DMS 273 (cell line): ENCODE measurements around the gene MAP6.
A peak's percentile ranks its signal among the peaks of the same experiment; 100 is the strongest.

Experiments used
- DNase-seq: peaks from one replicate; lab custom pipeline; 2025; ENCODE audit not compliant: unreplicated experiment; lab: John Stamatoyannopoulos, UW

MAP6 gene

DNA sequence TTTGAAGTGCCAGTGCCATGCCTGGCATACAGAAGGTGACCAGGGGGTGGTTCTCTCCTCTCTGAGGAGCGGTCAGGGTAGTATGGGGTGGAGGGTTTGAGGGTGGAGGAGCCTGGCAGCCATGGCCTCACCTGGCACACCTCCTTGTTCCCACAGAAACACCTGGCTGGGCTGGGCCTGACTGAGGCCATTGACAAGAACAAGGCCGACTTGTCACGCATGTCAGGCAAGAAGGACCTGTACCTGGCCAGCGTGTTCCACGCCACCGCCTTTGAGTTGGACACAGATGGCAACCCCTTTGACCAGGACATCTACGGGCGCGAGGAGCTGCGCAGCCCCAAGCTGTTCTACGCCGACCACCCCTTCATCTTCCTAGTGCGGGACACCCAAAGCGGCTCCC, 97.2 kb downstream of the MAP6 start:
- no peak for DNase-seq

- DNase-seq = no peak
Measured at GRCh38 chr11:75570559-75571139, 98.2 kb downstream of the MAP6 start.

DNA sequence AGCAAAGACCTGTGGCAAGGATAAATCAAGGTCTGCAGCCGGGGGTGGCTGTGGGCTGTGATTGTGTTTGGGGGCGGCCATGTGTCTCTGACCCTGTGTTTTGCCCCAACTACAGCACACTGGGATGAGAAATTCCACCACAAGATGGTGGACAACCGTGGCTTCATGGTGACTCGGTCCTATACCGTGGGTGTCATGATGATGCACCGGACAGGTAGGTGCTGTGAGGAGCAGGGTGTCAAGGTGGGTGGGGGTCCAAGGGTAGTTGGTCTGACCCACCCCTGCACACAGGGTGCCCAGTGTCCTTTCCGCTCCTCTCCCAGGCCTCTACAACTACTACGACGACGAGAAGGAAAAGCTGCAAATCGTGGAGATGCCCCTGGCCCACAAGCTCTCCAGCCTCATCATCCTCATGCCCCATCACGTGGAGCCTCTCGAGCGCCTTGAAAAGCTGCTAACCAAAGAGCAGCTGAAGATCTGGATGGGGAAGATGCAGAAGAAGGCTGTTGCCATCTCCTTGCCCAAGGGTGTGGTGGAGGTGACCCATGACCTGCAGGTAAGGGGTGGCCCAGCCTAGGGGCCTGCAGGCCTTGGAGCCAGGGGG, 100.1 kb downstream of the MAP6 start:
- DNase-seq = no peak

DNA sequence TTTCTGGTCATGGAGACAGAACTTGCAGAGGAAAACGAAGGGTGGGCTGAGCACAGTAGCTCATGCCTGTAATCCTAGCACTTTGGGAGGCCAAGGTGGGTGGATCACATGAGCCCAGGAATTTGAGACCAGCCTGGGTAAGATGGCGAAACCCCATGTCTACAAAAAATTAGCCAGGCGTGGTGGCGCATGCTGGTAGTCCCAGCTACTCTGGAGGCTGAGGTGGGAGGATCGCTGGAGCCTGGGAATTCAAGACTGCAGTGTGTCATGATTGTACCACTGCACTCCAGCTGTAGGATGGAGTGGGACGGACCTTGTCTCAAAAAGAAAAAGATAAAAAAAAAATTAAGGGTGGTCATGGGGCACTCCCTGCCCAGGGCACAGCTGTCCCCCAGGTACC, 100.9 kb downstream of the MAP6 start:
- DNase-seq = no peak

GRCh38 chr11:75566763-75567279, 102.0 kb downstream of the MAP6 start:
- DNase-seq = no peak

- no peak for DNase-seq
Measured at GRCh38 chr11:75565916-75566762, 102.7 kb downstream of the MAP6 start.

DNA sequence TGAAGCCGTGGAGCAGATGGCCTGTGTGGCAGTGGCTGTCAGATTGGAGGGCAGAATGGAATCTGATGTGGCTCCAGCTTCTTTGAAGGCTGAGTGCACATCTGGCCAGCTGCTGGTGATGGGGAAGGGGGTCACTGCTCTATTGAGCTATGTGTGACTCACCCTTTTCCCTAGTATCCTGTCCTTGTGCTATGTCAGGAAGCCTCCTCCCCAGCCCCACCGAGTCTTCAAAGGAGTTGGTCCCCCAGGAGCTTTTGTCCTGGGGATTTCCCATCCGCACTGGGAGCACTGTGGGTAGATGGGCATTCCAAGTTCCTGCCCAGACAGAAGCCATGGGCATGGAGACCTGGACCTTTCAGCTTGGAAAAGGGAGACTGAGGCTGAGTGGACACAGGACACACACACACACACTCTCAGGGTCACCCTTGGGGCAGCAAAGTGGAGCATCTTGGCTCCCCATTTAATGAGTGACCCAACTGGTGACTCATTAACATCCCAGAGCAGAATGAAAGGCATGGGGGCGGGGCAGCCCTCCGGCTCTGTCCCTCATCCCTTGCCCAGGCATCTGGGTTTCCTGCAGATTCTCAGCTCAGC, 103.5 kb downstream of the MAP6 start:
- no peak for DNase-seq

DNA sequence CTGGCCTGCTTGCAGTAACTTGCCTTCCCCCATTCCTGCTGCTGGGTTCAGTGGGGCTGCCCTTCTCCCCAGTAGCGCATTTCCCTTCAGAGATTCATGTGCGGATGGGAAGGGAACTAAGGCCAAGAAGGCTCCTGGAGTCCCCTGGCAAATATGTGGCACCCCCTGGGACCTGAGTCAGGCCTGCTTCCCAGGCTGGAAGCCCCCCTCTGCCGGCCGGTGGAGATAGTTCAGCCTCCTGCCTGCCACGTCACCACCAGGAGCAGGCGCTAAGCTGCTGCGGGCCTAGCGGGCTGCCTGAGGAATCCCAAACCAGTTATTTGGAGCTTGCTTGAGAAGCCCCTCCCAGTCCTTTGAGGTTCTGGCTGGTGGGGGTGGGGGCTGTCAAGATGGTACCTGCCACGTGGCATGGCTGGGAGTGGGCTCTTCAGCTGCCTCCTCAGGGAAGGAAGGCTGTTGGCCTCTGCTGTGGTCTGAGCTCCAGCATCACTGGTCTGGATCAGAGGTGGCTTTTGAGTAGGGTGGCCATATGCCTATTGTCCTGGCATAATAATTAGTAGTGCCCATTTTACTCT, 104.8 kb downstream of the MAP6 start:
- DNase-seq = peak; percentile 55

GRCh38 chr11:75563501-75563977, 105.3 kb downstream of the MAP6 start:
- DNase-seq = no peak

GRCh38 chr11:75562836-75563484, 105.9 kb downstream of the MAP6 start:
- DNase-seq = peak; percentile 51

DNA sequence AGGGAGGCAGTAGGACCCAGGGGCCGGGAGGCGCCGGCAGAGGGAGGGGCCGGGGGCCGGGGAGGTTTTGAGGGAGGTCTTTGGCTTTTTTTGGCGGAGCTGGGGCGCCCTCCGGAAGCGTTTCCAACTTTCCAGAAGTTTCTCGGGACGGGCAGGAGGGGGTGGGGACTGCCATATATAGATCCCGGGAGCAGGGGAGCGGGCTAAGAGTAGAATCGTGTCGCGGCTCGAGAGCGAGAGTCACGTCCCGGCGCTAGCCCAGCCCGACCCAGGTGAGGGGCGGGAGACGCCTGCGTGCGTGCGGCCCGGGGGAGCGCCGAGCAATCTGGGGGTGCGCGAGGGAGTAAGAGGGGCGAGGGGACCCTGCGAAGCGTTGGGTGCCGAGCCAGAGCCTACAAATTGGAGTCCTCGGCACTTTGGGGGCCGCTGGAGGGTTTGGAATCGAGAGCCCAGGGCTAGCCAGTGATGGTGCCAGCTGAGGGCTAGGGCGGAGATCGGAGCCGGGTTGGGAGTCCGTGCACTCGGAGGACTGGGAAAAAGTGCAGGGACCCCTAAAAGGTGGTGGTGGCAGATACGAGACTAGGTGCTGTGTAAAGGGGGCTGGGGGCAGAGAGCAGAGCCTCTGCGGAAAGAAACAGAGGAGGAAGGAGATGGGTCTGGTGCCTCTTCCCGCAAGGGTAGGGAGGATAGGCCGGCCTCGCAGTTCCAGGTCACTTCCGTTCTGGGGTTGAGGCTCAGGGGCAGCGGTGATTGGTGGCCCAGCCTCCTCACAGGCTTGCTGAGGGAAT, 106.6 kb downstream of the MAP6 start, which contains the start of gene SERPINH1:
Gene SERPINH1, plus strand, starts transcription at position 206 of the 788 bp plus-strand sequence. CDS start 4,097 bp downstream, outside the sequence.
- peak; percentile 85 for DNase-seq

GRCh38 chr11:75561426-75562047, 107.3 kb downstream of the MAP6 start:
- no peak for DNase-seq

DNA sequence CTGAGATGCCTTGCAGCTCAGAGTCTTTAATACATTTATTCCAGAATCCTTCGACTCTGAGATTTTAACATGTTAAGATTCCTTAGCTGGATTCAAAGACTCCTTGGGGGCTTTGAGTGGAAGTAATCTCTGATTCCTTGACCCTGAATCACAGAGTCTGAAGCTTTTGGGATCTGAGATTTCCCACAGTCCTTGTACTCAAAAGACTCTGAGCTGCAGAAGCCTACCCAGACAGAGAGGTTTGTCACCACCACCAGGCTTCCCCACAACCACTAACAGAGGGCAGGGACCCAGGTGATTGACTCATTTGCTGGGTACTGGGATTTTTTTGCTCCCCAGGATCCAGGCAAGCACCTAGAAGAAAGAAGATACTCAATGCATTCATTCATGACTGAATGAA, 108.2 kb downstream of the MAP6 start:
- DNase-seq = no peak

DNA sequence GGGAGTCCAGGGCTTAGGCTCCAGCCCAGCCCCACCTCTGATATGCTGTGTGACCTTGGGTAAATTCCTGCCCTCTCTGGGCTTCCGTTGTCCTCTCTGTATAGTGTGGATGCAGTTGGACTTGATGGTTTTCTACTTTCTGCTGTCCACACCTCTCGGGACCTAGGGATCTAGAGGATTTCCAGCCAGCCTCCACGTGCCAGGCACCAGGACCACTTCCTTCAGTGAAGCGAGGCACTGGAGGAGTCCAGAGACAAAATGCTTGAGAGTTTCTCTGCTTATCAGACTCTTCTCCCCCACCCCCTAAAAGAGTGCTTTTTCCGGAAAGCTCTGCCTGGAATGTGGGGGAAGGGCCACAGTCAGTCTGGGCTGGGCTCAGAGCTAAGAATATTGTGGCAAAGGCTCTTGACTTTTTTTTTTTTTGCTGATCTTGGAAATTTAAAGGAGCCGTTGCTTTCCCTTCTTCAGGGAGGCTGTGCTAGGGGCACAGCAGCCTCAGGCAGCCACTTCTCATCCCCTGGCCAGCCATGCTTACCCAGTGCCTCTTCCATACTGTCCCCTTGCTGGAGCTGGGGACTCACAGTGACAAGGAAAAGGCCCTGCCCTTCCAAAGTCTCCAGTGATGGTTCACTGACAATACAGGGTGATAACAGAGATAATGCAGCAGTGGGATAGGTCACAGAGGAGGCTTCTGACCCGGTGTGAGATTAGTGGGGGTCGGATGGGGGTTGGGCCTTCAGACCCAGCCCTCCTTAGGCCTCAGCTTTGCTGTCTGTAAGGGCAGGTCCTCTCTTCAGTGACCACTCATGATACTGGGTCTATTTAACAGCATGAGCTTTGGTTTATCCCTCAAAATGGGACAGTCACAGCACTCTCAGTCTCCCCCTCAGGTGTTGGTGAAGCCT, 109.6 kb downstream of the MAP6 start:
- DNase-seq = no peak

DNA sequence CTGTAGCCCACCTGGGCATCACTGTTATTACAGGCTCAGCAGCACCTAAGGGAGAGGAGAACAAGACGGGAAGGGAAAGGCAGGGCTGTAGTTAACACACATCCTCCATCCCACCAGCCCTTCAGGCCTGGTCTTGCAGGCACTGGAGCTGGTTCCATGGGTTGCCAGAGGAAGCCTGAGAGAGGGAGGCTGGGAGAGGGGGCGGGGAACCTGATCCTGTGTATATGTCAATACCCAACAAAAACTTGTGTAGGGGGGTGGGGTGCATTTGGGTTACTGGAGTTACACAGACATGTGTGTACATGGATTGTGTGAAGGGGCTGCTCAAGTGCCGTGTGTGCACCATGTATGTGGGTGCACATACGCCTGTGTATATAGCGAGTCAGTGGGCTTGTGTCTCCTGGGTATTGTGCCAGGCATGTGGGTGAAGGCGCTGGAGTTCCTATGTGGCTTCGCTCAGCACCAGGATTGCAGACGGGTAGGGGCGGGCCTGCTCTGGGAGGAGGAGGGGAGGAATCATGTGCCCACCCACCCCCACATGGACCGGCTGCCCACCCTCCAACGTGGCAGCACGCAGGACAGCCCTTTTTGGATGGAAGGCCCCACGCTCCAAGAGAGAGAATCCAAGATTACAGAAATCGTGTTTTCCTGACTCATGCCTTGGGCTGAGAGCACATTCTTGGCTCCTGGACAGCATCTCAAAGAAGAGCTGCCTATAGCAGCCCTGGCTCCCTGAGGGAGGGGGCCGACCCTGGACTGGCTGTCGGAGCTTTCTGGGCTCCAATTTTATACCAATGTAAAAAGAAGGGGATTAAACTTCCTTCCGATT, 111.0 kb downstream of the MAP6 start:
- DNase-seq = peak; percentile 31

- DNase-seq = no peak
Measured at GRCh38 chr11:75556275-75556674, 112.6 kb downstream of the MAP6 start.

DNA sequence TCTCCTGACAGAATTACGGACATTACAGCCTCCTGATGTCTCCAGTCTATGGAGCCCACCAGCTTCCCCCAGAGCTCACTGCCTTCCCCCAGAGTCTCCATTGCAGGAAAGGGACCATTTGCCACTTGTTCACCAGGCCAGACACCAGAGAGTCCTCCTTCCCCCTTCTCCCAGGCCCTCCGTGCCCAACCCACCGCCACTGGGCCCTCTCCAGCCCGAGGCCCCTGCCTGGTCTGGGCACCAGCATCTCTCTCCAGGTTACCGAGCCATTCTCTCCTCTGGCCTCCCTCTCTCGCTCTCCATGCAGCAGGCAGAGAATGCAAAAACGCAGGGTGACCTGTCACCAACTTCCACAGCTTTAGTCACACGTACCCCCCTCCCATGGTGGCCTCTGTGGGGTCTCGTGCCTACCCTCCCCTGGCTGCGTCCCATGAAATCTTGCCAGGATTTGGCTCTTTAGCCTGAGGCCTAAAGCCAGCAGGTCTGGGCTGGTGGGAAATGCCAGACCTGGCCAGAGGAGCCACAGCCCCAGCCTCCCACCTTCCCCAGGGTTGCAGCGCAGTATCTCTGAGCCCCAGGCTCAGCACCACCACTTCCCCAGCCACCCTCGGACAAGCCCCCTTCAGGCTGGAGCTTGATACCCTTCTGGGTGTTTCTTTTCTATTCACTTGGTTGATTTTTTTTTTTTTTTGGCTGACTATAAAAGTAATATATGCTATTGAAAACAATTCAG, 113.6 kb downstream of the MAP6 start:
- no peak for DNase-seq
